ENCODE data around the gene FGF11. TPM values are rescaled to one million over a fixed set of nuclear protein-coding genes. Genes with fewer than 3 reads are reported as not detected.

Gene FGF11
- total and polyA plus RNA-seq, 2 donors (not counting 1 experiment from before 2014, with no cell fraction given): 0.33 to 0.87 TPM

GRCh38 chr17:7476494-7476893, 37.2 kb downstream of the FGF11 start:
- Histone ChIP-seq H3K9me3 (ENCODE audit: control insufficient read depth, insufficient read depth, low read depth, low read length) (no peaks in the 10 kb centered on the region), H3K4me3 (replicated peaks in 1 of 4; ENCODE audit: control extremely low read depth in 1 of 4, insufficient read depth in 1 of 4, low read depth in 3 of 4, low read length in 4 of 4) (peak overlapping the region in 1 of 4 experiments; percentile 91), H3K9ac (ENCODE audit: insufficient read depth, low read length) (no peak overlapping the region), H3K4me1 (ENCODE audit: control insufficient read depth, extremely low read depth, insufficient read depth, low read length) (peaks cover 21% of the 10 kb centered on the region), H3K36me3 (ENCODE audit: control insufficient read depth, insufficient read depth, low read length) (peaks cover 2% of the 10 kb centered on the region), H3K79me2 (ENCODE audit: control insufficient read depth, insufficient read depth, low read length) (peaks cover 76% of the 10 kb centered on the region), H3K4me2 (ENCODE audit: extremely low read depth, insufficient read depth, low read length) (peak overlapping the region; percentile 60), H3K27me3 (ENCODE audit: control insufficient read depth, insufficient read depth, low read length) (no peaks in the 10 kb centered on the region), H3K27ac (ENCODE audit: insufficient read depth, low read length) (peak overlapping the region; percentile 91), H4K20me1 (ENCODE audit: control insufficient read depth, extremely low read depth, insufficient read depth, low read length) (peaks cover 2% of the 10 kb centered on the region), H2AFZ (ENCODE audit: low read length) (no peak overlapping the region)
- no peak for TF ChIP-seq CTCF (conservative IDR thresholded peaks at IDR 0.05 in 1 of 2, IDR thresholded peaks at IDR 0.05 in 1 of 2; ENCODE audit: low read depth in 1 of 2, low read length in 2 of 2)
- no peak for TF ChIP-seq EZH2 (IDR thresholded peaks at IDR 0.05; ENCODE audit: low read length, missing control alignments)
- peak in 1 of 2 donors; percentile 68 for DNase-seq (ENCODE audit: low read depth in 2 of 2)

DNA sequence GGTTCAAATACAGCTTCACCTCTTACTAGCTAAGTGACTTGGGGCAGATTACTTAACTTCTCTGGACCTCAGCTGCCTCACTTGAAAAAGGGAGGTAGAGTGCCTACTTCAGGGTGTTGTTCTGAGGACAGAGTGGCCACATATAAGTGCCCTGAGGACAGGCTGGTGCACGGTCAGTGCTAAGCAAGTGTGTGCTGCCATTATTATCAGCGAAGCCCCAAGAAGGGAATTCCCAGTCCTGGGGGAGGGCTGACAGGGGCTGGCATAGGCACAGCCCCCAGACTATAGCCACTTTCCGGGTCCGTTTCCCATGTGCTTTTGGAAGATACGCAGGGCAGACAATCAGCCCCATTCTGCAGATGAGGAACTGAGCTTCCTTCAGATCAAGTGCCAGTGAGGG, 37.6 kb downstream of the FGF11 start:
- Histone ChIP-seq H3K4me2 (ENCODE audit: extremely low read depth, insufficient read depth, low read length) (peak overlapping the region; percentile 90), H3K36me3 (ENCODE audit: control insufficient read depth, insufficient read depth, low read length) (peaks cover 2% of the 10 kb centered on the region), H3K27me3 (ENCODE audit: control insufficient read depth, insufficient read depth, low read length) (no peaks in the 10 kb centered on the region), H3K4me3 (replicated peaks in 1 of 4; ENCODE audit: control extremely low read depth in 1 of 4, insufficient read depth in 1 of 4, low read depth in 3 of 4, low read length in 4 of 4) (peak overlapping the region; percentile 30 to 91 (median 75)), H3K4me1 (ENCODE audit: control insufficient read depth, extremely low read depth, insufficient read depth, low read length) (peaks cover 21% of the 10 kb centered on the region), H3K27ac (ENCODE audit: insufficient read depth, low read length) (peak overlapping the region; percentile 91), H3K9ac (ENCODE audit: insufficient read depth, low read length) (peak overlapping the region; percentile 54), H3K79me2 (ENCODE audit: control insufficient read depth, insufficient read depth, low read length) (peaks cover 73% of the 10 kb centered on the region), H2AFZ (ENCODE audit: low read length) (no peak overlapping the region), H4K20me1 (ENCODE audit: control insufficient read depth, extremely low read depth, insufficient read depth, low read length) (peaks cover 2% of the 10 kb centered on the region), H3K9me3 (ENCODE audit: control insufficient read depth, insufficient read depth, low read depth, low read length) (no peaks in the 10 kb centered on the region)
- no peak for DNase-seq (ENCODE audit: low read depth in 2 of 2)
- TF ChIP-seq EZH2 (IDR thresholded peaks at IDR 0.05; ENCODE audit: low read length, missing control alignments): no peak
- no peak for TF ChIP-seq CTCF (conservative IDR thresholded peaks at IDR 0.05 in 1 of 2, IDR thresholded peaks at IDR 0.05 in 1 of 2; ENCODE audit: low read depth in 1 of 2, low read length in 2 of 2)

DNA sequence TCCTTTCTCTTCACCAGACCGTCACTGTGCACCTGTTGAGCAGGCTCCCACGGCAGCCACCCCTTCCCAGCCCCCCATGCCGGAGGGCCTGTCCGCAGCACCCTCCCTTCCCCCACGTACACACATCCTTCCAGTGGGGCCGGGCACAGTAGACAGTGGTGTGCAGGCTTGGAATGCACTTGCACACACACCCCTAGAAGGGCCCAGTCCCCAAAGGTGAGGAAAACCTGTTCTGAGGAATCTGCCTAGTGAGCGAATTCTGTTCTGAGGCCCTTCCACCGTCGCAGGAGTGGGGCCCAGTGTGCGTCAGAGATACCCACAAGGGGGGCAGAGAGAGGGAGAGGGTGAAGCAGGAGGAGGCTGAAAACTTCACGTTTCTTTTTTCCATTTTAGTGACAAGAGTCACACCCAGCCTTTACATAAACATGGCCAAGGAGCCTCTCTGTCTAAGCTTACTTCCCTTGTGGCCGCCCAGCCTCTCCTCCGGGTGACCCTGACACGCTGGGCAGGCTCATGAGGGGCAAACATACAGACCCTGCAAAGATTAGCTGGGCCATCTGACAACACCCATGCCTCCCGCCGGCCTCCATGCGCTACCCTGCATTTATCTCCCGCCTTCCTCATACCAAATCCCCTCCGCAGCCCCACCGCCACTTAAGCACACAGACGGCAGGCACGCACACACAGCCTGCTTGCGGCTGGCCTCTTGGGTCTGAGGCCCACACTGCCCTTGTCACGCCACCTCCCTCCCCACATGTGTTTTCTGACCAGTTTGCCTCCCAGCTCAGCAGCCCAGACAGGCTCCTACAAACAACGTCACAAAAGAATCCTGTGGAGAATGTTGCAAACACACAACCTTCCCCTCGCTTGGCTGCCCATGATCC, 38.3 kb downstream of the FGF11 start:
- TF ChIP-seq CTCF (conservative IDR thresholded peaks at IDR 0.05 in 1 of 2, IDR thresholded peaks at IDR 0.05 in 1 of 2; ENCODE audit: low read depth in 1 of 2, low read length in 2 of 2) (no peak), EZH2 (IDR thresholded peaks at IDR 0.05; ENCODE audit: low read length, missing control alignments) (no peak)
- Histone ChIP-seq H3K4me3 (replicated peaks in 1 of 4; ENCODE audit: control extremely low read depth in 1 of 4, insufficient read depth in 1 of 4, low read depth in 3 of 4, low read length in 4 of 4) (peak overlapping the region; percentile 63 to 91 (median 82)), H3K36me3 (ENCODE audit: control insufficient read depth, insufficient read depth, low read length) (peaks cover 2% of the 10 kb centered on the region), H2AFZ (ENCODE audit: low read length) (no peak overlapping the region), H3K27ac (ENCODE audit: insufficient read depth, low read length) (peak overlapping the region; percentile 91), H3K27me3 (ENCODE audit: control insufficient read depth, insufficient read depth, low read length) (no peaks in the 10 kb centered on the region), H3K4me1 (ENCODE audit: control insufficient read depth, extremely low read depth, insufficient read depth, low read length) (peaks cover 24% of the 10 kb centered on the region), H3K9me3 (ENCODE audit: control insufficient read depth, insufficient read depth, low read depth, low read length) (no peaks in the 10 kb centered on the region), H3K4me2 (ENCODE audit: extremely low read depth, insufficient read depth, low read length) (peak overlapping the region; percentile 90), H4K20me1 (ENCODE audit: control insufficient read depth, extremely low read depth, insufficient read depth, low read length) (peaks cover 2% of the 10 kb centered on the region), H3K9ac (ENCODE audit: insufficient read depth, low read length) (peak overlapping the region; percentile 96), H3K79me2 (ENCODE audit: control insufficient read depth, insufficient read depth, low read length) (peaks cover 69% of the 10 kb centered on the region)
- peak; percentile 85 to 87 for DNase-seq (ENCODE audit: low read depth in 2 of 2)
